ENCODE measurements around the gene FBXW5.

- TF ChIP-seq POLR2AphosphoS5 (IDR thresholded peaks at IDR 0.05; ENCODE audit: borderline replicate concordance, low read depth, low read length): no peak
- no peak for TF ChIP-seq EZH2 (IDR thresholded peaks at IDR 0.05)
- no peak for TF ChIP-seq FOXP2 (optimal IDR thresholded peaks at IDR 0.05; ENCODE audit: control extremely low read depth, extremely low read length, insufficient read depth)
Observed at GRCh38 chr9:136928591-136928990, 15.9 kb downstream of the FBXW5 start.

All from SK-N-MC (cell line).